ENCODE data around the gene CTSH. TPM values are rescaled to one million over a fixed set of nuclear protein-coding genes. Genes with fewer than 3 reads are reported as not detected.
"Not testable (repeated sequence)": the region's sequence is repeated elsewhere in the genome, so short reads cannot be mapped to it uniquely, and the experiment has no call there.

Gene CTSH
- total RNA-seq, 3 donors from 2014 or later: 29.6 to 57.4 (median 53.8) TPM

DNA sequence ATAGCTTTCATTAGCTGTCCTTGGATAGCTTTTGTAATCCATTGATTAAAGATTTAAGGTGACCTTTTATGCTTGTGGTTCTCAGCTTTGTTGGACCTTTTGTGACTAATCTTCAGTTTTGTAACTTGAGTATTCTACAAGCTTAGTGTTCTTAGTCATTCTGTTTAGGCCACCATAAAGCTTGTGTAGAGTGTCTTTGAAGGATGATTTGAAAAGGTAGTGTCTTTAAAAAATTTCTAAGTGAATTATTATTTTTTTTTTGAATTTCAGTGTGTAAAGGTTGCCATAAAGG is 64.7 kb downstream of the CTSH start:
- TF ChIP-seq, protein P1, sequence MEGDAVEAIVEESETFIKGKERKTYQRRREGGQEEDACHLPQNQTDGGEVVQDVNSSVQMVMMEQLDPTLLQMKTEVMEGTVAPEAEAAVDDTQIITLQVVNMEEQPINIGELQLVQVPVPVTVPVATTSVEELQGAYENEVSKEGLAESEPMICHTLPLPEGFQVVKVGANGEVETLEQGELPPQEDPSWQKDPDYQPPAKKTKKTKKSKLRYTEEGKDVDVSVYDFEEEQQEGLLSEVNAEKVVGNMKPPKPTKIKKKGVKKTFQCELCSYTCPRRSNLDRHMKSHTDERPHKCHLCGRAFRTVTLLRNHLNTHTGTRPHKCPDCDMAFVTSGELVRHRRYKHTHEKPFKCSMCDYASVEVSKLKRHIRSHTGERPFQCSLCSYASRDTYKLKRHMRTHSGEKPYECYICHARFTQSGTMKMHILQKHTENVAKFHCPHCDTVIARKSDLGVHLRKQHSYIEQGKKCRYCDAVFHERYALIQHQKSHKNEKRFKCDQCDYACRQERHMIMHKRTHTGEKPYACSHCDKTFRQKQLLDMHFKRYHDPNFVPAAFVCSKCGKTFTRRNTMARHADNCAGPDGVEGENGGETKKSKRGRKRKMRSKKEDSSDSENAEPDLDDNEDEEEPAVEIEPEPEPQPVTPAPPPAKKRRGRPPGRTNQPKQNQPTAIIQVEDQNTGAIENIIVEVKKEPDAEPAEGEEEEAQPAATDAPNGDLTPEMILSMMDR (IDR thresholded peaks at IDR 0.05): no peak
- no peak for DNase-seq
- Histone ChIP-seq H3K4me3 (no peak overlapping the region), H3K4me1 (ENCODE audit: low read depth) (peaks cover 27% of the 10 kb centered on the region), H3K36me3 (ENCODE audit: low read depth) (peaks cover 7% of the 10 kb centered on the region), H3K9me3 (no peaks in the 10 kb centered on the region)
- intact Hi-C loops (cut with DNase I, micrococcal nuclease): no loop called here
- ATAC-seq: no peak

DNA sequence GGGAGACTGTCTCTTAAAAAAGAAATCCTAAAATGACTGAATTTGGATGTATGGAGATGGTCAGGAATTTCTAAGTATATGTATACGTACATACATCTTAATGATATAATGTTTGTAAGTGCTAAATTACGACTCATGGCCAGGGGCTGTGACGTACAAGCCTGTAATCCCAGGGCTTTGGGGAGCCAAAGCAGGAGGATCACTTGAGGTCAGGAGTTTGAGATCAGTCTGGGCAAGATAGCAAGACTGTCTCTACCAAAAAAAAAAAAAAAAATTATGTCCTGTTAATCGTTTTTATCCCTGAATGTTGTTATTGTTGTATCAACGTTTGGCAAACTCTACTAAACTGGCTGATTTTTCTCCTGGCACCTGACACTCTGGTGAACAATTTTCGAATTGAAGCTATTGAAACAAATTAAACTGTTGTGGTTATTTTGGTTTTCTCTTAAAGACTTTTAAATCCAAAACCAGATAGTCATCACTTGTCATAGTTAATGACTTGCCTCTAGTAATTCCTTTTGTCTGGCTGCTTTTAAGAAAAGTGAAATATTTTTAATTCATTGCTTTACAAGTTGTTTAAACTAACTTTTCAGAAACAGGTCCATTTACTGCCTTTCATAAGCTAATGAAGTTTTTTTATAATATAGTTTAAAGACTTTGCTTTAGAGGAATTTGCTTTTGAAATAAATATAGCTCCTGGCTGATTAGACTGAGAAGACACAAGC is 65.2 kb downstream of the CTSH start:
- Histone ChIP-seq H3K4me1 (ENCODE audit: low read depth) (peaks cover 32% of the 10 kb centered on the region), H3K9me3 (no peaks in the 10 kb centered on the region), H3K4me3 (no peak overlapping the region), H3K36me3 (ENCODE audit: low read depth) (peaks cover 7% of the 10 kb centered on the region)
- TF ChIP-seq, protein P1 (IDR thresholded peaks at IDR 0.05): no peak
- ATAC-seq (no peak), DNase-seq (peak in 1 of 3 donors; percentile 8)
- intact Hi-C loops (cut with DNase I, micrococcal nuclease): no loop called here

DNA sequence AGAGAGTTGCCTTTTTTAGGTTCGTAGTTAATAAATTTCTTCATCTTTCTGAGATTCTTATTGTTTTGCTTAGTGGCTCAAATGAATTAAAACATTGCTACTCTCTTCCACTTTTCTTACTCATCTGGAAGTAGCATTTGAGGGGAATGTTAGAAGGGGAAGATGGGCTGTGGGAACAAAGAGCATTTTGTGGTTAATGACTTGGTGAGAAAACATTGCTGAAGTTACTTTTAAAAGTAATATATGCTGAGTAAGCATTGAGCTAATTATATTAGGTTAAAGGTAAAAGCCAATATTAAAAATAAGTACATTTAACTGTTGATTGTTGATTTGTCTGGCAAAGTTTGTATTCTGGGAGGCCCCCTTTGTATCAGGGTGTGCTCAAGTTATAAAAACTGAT is 66.5 kb downstream of the CTSH start:
- no peaks in the 10 kb centered on the region for H3K9me3 ChIP-seq
- TF ChIP-seq, protein P1 (IDR thresholded peaks at IDR 0.05): no peak
- ATAC-seq: no peak
- peaks cover 7% of the 10 kb centered on the region for H3K36me3 ChIP-seq (ENCODE audit: low read depth)
- no peak for DNase-seq
- intact Hi-C loops (cut with DNase I, micrococcal nuclease): no loop called here
- peaks cover 32% of the 10 kb centered on the region for H3K4me1 ChIP-seq (ENCODE audit: low read depth)
- H3K4me3 ChIP-seq: no peak overlapping the region

DNA sequence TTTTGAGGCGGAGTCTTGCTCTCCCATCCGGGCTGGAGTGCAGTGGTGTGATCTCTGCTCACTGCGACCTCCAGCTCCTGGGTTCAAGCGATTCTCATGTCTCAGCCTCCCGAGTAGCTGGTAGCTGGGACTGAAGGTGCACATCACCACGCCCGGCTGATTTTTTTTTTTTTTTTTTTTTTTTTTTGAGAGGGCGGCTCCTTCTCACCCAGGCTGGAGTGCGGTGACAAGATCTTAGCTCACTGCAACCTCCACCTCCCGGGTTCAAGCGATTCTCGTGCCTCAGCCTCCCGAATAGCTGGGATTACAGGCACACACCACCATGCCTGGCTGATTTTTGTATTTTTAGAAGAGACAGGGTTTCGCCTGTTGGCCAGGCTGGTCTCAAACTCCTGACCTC is 67.9 kb downstream of the CTSH start:
- H3K36me3 ChIP-seq (ENCODE audit: low read depth); DNase-seq; H3K4me3 ChIP-seq; H3K9me3 ChIP-seq; intact Hi-C loops (cut with DNase I, micrococcal nuclease); ATAC-seq: not testable (repeated sequence)
- H3K4me1 ChIP-seq (ENCODE audit: low read depth): peaks cover 35% of the 10 kb centered on the region

DNA sequence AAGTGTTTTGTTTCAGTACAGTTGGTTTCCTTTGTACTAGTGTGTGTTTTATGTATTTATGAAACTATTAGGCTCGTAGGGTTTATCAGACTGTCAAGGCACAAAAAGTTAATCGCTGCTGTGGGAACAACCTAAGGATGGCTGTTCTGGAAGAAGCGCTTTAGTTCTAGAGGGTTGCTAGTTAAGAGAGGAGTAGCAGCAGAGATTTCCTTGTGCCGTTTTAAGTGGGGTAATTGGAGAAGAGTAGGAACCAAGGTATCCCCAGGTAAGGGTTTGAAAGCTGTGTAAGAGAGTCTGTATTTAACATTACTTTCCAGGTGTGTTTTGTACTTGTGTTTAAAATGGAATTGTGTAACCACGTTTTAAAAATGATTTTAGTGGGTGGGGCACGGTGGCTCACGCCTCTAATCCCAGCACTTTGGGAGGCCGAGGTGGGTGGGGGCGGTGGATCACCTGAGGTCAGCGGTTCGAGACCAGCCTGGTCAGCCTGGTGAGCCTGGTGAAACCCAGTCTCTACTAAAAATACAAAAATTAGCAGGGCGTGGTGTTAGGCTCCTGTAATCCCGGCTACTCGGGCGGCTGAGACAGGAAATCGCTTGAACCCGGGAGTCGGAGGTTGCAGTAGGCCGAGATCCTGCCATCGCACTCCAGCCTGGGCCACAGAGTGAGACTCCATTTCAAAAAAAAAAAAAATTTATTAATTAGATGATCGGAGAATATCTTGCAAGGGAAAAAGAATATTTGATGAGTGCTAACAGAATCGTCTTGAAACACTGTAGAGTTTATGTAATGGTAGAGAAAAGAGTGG is 69.5 kb downstream of the CTSH start:
- H3K4me1 ChIP-seq (ENCODE audit: low read depth): peaks cover 35% of the 10 kb centered on the region
- no peak for ATAC-seq
- no peaks in the 10 kb centered on the region for H3K9me3 ChIP-seq
- H3K4me3 ChIP-seq: no peak overlapping the region
- TF ChIP-seq, protein P1 (IDR thresholded peaks at IDR 0.05): no peak
- DNase-seq: no peak
- intact Hi-C loops (cut with DNase I, micrococcal nuclease): no loop called here
- H3K36me3 ChIP-seq (ENCODE audit: low read depth): no peaks in the 10 kb centered on the region

All from mucosa of descending colon (tissue), 3 donors.